IMR-90 (cell line): ENCODE results near the gene SIGLEC7.

Experiments used
- BHLHE40 ChIP-seq: fragments of 150-350 bp; IDR thresholded peaks from 2 replicates; pipeline ENCODE4 v1.6.1; 2016; ENCODE audit warnings: mild to moderate bottlenecking, low read depth, low read length
- CTCF ChIP-seq: conservative IDR thresholded peaks from 2 replicates; pipeline ENCODE4 v1.5.1; 2012; ENCODE audit warnings: mild to moderate bottlenecking, low read depth, low read length, improper control_type of control experiment
- ELK1 ChIP-seq: fragments of 150-350 bp; IDR thresholded peaks from 2 replicates; pipeline ENCODE4 v1.6.1; 2016; ENCODE audit warnings: low read depth, mild to moderate bottlenecking, low read length, moderate library complexity, borderline replicate concordance
- FOS ChIP-seq: fragments of 150-350 bp; IDR thresholded peaks from 2 replicates; pipeline ENCODE4 v1.6.1; 2016; ENCODE audit warnings: low read depth, low read length
- MAZ ChIP-seq: IDR thresholded peaks from 2 replicates; pipeline ENCODE4 v1.6.1; 2012; ENCODE audit warnings: low read depth, mild to moderate bottlenecking, low read length, improper control_type of control experiment, moderate library complexity, borderline replicate concordance
- MXI1 ChIP-seq: IDR thresholded peaks from 2 replicates; pipeline ENCODE4 v1.6.1; 2012; ENCODE audit warnings: low read depth, mild to moderate bottlenecking, low read length, moderate library complexity, borderline replicate concordance
- NFE2L2 ChIP-seq: fragments of 150-350 bp; IDR thresholded peaks from 2 replicates; pipeline ENCODE4 v1.6.1; 2016; ENCODE audit warnings: low read depth, mild to moderate bottlenecking, low read length
- POLR2A ChIP-seq: IDR thresholded peaks from 2 replicates; pipeline ENCODE4 v1.6.1; 2012; ENCODE audit warnings: mild to moderate bottlenecking, low read depth, low read length
- RCOR1 ChIP-seq: IDR thresholded peaks from 2 replicates; pipeline ENCODE4 v1.6.1; 2012; ENCODE audit warnings: mild to moderate bottlenecking, low read length, improper control_type of control experiment; ENCODE audit not compliant: insufficient replicate concordance
- RFX5 ChIP-seq: IDR thresholded peaks from 2 replicates; pipeline ENCODE4 v1.8.0; 2012; ENCODE audit warnings: low read depth, mild to moderate bottlenecking, low read length, moderate library complexity
- SMC3 ChIP-seq: fragments of 150-350 bp; IDR thresholded peaks from 2 replicates; pipeline ENCODE4 v1.6.1; 2016; ENCODE audit warnings: low read depth, mild to moderate bottlenecking, antibody characterized with exemption, low read length, moderate library complexity
- USF2 ChIP-seq: fragments of 150-350 bp; IDR thresholded peaks from 2 replicates; pipeline ENCODE4 v1.6.1; 2017; ENCODE audit warnings: mild to moderate bottlenecking, antibody characterized with exemption, low read length, low read depth

- TF ChIP-seq ELK1: no peak
- TF ChIP-seq POLR2A: no peak
- TF ChIP-seq FOS: no peak
- TF ChIP-seq NFE2L2: no peak
- no peak for TF ChIP-seq CTCF
- TF ChIP-seq SMC3: no peak
- TF ChIP-seq RCOR1: no peak
- no peak for TF ChIP-seq RFX5
- TF ChIP-seq BHLHE40: no peak
- no peak for TF ChIP-seq MXI1
- no peak for TF ChIP-seq USF2
- TF ChIP-seq MAZ: no peak
These were observed 27.9 kb upstream of the SIGLEC7 start for GRCh38 chr19:51114087-51114729.
